Nephron progenitor cell (in vitro differentiated cells): ENCODE measurements around the gene CDC42BPB.

ENCODE experiments used
- DNase-seq: peaks from one replicate; pipeline ENCODE4 v3.0.0; 2021
- H3K27ac Mint-ChIP-seq: 2 replicates; pipeline ENCODE4 v1.8.0; 2021; ENCODE audit warnings: mild to moderate bottlenecking, moderate library complexity, mixed read lengths
- H3K27me3 Mint-ChIP-seq: 2 replicates; pipeline ENCODE4 v1.8.0; 2021; ENCODE audit warnings: mild to moderate bottlenecking, low read depth, mixed read lengths; ENCODE audit not compliant: poor library complexity
- H3K36me3 Mint-ChIP-seq: 2 replicates; pipeline ENCODE4 v1.8.0; 2021; ENCODE audit warnings: low read depth, mixed read lengths
- H3K4me1 Mint-ChIP-seq: 2 replicates; pipeline ENCODE4 v1.8.0; 2021; ENCODE audit warnings: mixed read lengths
- H3K4me3 Mint-ChIP-seq: 2 replicates; pipeline ENCODE4 v1.8.0; 2021; ENCODE audit warnings: mild to moderate bottlenecking, moderate library complexity, mixed read lengths
- H3K9me3 Mint-ChIP-seq: 2 replicates; pipeline ENCODE4 v1.8.0; 2021; ENCODE audit warnings: mild to moderate bottlenecking, moderate library complexity, mixed read lengths
- TF ChIP-seq, protein P1 (sequence below): fragments of 200-600 bp; sonication (generic); IDR thresholded peaks from 2 replicates; pipeline ENCODE4 v1.5.0; 2021; ENCODE audit warnings: antibody characterized with exemption

Gene CDC42BPB

GRCh38 chr14:103071544-103072251 lies 14.3 kb upstream of the CDC42BPB start:
- TF ChIP-seq, protein P1, sequence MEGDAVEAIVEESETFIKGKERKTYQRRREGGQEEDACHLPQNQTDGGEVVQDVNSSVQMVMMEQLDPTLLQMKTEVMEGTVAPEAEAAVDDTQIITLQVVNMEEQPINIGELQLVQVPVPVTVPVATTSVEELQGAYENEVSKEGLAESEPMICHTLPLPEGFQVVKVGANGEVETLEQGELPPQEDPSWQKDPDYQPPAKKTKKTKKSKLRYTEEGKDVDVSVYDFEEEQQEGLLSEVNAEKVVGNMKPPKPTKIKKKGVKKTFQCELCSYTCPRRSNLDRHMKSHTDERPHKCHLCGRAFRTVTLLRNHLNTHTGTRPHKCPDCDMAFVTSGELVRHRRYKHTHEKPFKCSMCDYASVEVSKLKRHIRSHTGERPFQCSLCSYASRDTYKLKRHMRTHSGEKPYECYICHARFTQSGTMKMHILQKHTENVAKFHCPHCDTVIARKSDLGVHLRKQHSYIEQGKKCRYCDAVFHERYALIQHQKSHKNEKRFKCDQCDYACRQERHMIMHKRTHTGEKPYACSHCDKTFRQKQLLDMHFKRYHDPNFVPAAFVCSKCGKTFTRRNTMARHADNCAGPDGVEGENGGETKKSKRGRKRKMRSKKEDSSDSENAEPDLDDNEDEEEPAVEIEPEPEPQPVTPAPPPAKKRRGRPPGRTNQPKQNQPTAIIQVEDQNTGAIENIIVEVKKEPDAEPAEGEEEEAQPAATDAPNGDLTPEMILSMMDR: no peak
- Mint-ChIP-seq H3K9me3 (no peaks in the 10 kb centered on the region), H3K27me3 (peaks cover 6% of the 10 kb centered on the region), H3K4me3 (no peak overlapping the region), H3K36me3 (no peaks in the 10 kb centered on the region), H3K27ac (no peak overlapping the region), H3K4me1 (peaks cover 39% of the 10 kb centered on the region)
- no peak for DNase-seq

- Mint-ChIP-seq H3K4me1 (peaks cover 42% of the 10 kb centered on the region), H3K27ac (no peak overlapping the region), H3K27me3 (peaks cover 6% of the 10 kb centered on the region), H3K36me3 (no peaks in the 10 kb centered on the region), H3K9me3 (no peaks in the 10 kb centered on the region), H3K4me3 (no peak overlapping the region)
- no peak for DNase-seq
- TF ChIP-seq, protein P1: no peak
Measured at GRCh38 chr14:103070971-103071542, 13.7 kb upstream of the CDC42BPB start.

GRCh38 chr14:103070263-103070885 lies 13.0 kb upstream of the CDC42BPB start:
- peaks cover 45% of the 10 kb centered on the region for H3K4me1 Mint-ChIP-seq
- no peak overlapping the region for H3K4me3 Mint-ChIP-seq
- peaks cover 6% of the 10 kb centered on the region for H3K27me3 Mint-ChIP-seq
- H3K9me3 Mint-ChIP-seq: no peaks in the 10 kb centered on the region
- no peaks in the 10 kb centered on the region for H3K36me3 Mint-ChIP-seq
- no peak for DNase-seq
- H3K27ac Mint-ChIP-seq: peak overlapping the region; percentile 57
- TF ChIP-seq, protein P1: no peak

GRCh38 chr14:103068351-103069073 lies 11.2 kb upstream of the CDC42BPB start:
- DNase-seq: no peak
- Mint-ChIP-seq H3K4me3 (no peak overlapping the region), H3K4me1 (peaks cover 39% of the 10 kb centered on the region), H3K36me3 (peaks cover 9% of the 10 kb centered on the region), H3K9me3 (peaks cover 3% of the 10 kb centered on the region), H3K27ac (no peak overlapping the region), H3K27me3 (peaks cover 3% of the 10 kb centered on the region)
- TF ChIP-seq, protein P1: no peak

GRCh38 chr14:103067231-103067954 lies 10.0 kb upstream of the CDC42BPB start:
- H3K27me3 Mint-ChIP-seq: peaks cover 3% of the 10 kb centered on the region
- H3K27ac Mint-ChIP-seq: no peak overlapping the region
- DNase-seq: no peak
- peaks cover 39% of the 10 kb centered on the region for H3K4me1 Mint-ChIP-seq
- no peak overlapping the region for H3K4me3 Mint-ChIP-seq
- TF ChIP-seq, protein P1: no peak
- H3K36me3 Mint-ChIP-seq: peaks cover 11% of the 10 kb centered on the region
- peaks cover 4% of the 10 kb centered on the region for H3K9me3 Mint-ChIP-seq
